H4 (cell line): ENCODE measurements around the gene PGAP3. TPM values are rescaled to one million over a fixed set of nuclear protein-coding genes. Genes with fewer than 3 reads are reported as not detected.

Experiments used
- DNase-seq: peaks from one replicate; pipeline ENCODE4 v3.0.0-alpha.2; 2015; ENCODE audit warnings: low spot score
- total RNA-seq: library from RNA; depleted of rRNA; stranded (reverse); fragments of >200 nt; shearing (Covaris generic); gene quantifications from 2 replicates; pipeline ENCODE4 v1.2.3, GENCODE V29; 2014

PGAP3 gene
- total RNA-seq, 1 experiment from 2014 or later: 10.9 TPM

GRCh38 chr17:39697961-39698360 is 10.1 kb upstream of the PGAP3 start:
- DNase-seq: no peak

GRCh38 chr17:39696731-39697130 is 8.9 kb upstream of the PGAP3 start:
- no peak for DNase-seq

- DNase-seq: no peak
These were observed 7.2 kb upstream of the PGAP3 start for GRCh38 chr17:39695089-39695474.

GRCh38 chr17:39694593-39694992 is 6.7 kb upstream of the PGAP3 start:
- DNase-seq: no peak

- no peak for DNase-seq
These were observed 1.1 kb upstream of the PGAP3 start for GRCh38 chr17:39688945-39689344.

- no peak for DNase-seq
These were observed 598 bp upstream of the PGAP3 start for GRCh38 chr17:39688475-39688835.

GRCh38 chr17:39687101-39687545 is 734 bp downstream of the PGAP3 start:
- no peak for DNase-seq

- no peak for DNase-seq
These were observed 3.3 kb downstream of the PGAP3 start for GRCh38 chr17:39684369-39685192.

- DNase-seq: no peak
These were observed 4.4 kb downstream of the PGAP3 start for GRCh38 chr17:39683295-39683939.

GRCh38 chr17:39679521-39680192 is 8.2 kb downstream of the PGAP3 start:
- DNase-seq: no peak

GRCh38 chr17:39678340-39679116 is 9.3 kb downstream of the PGAP3 start:
- DNase-seq: no peak

GRCh38 chr17:39677542-39678339 is 10.1 kb downstream of the PGAP3 start:
- no peak for DNase-seq

GRCh38 chr17:39677072-39677471 is 10.8 kb downstream of the PGAP3 start:
- no peak for DNase-seq

- DNase-seq: peak; percentile 47
These were observed 11.5 kb downstream of the PGAP3 start for GRCh38 chr17:39676198-39676819.

GRCh38 chr17:39675390-39676082 is 12.3 kb downstream of the PGAP3 start:
- no peak for DNase-seq

- DNase-seq: no peak
These were observed 13.0 kb downstream of the PGAP3 start for GRCh38 chr17:39674702-39675389.

- DNase-seq: no peak
These were observed 13.7 kb downstream of the PGAP3 start for GRCh38 chr17:39674179-39674578.

GRCh38 chr17:39673335-39674081 is 14.3 kb downstream of the PGAP3 start:
- DNase-seq: no peak
